Astrocyte (in vitro differentiated cells and primary cell): ENCODE measurements around the gene ZBTB44.

Source experiments
- CTCF ChIP-seq: IDR thresholded peaks from 2 replicates; pipeline ENCODE4 v1.5.1; 2011; ENCODE audit warnings: low read depth, mild to moderate bottlenecking, inconsistent platforms, low read length, moderate library complexity; ENCODE audit not compliant: insufficient read depth
- EZH2 ChIP-seq: IDR thresholded peaks from 2 replicates; pipeline ENCODE4 v1.6.1; 2012; ENCODE audit warnings: mild to moderate bottlenecking, low read length, inconsistent platforms; ENCODE audit not compliant: insufficient read depth

DNA sequence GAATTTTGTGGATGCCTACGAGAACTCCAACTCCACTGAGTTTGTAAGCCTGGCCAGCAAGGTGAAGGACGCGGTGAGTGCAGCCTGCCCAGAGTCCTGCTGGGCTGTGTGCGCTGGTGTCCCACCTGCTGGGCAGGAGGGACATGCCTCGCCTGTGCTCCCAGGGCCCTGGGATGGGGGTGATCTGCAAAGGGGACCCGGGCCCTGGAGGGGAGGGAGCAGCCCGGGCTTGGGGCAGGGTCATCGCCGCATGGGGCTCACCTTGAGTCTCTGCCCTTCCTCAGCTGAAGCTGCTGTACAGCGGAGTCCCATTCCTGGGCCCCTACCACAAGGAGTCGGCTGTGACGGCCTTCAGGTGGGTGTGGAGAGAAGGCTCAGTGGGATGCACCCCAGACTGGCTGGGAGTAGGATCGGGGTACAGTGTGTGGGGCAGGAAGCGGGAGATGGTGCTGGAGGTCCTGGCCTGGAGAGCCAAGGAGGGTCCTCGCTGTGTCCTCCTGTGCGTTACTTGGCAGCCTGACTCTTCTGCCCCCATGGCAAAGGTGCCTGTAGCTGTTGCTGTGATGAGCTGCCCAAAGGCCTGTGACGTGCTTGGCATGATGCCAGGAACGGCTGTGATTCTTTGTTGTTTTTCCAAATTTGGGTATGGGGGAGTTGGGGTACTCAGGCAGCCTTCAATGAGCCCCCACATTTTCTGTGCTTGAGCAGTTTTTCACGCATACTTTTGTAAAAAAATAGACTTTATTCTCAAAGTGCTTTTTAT is 126.0 kb downstream of the ZBTB44 start:
- TF ChIP-seq CTCF = no peak
- no peak for TF ChIP-seq EZH2
